GM19351 (cell line): ENCODE measurements around the gene ABHD17C.

Source experiments
- ATAC-seq: cut with Tn5 transposase; IDR thresholded peaks from one replicate; pipeline ENCODE4 v1.9.1; 2021; ENCODE audit warnings: mild to moderate bottlenecking, moderate library complexity; ENCODE audit not compliant: unreplicated experiment

ABHD17C gene

DNA sequence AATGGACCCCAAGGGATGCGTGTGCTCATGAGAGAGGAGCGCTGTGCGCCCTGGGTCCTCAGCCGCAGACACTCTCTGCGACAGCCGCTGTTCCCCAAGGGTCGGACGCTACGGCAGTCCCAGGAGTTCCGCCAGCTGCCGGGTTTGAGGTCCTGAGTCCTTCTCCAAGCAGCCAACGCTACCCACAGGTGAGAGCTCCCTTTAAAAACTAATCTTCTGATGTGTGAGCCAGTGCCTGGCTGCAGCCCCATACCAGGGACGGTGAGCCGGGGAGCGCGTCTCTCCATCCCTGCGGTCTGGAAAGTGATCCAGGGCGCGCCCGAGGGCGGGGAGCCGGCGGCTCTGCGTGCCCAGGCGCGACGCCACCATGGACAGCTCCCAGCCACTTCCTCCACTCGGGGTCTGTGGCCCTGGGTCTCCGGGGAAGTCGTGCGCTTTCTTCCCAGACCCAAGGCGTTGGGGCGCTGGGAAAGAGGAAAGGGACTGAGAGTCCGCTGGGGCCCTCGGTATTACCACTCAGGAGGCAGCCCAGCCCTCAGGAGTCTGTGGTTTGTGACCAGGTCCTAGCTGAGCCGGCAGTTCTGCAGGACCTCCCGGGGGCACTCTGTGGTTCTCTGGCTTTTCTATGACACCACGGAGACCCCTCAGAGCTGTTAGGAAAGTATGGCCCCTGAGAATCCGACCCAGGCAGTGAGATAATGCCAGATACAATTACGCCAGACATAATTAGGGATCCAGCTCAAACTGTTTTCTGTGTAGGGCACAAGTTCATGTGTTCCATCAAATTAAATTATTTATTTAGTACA lies 85.5 kb downstream of the ABHD17C start:
- no peak for ATAC-seq

GRCh38 chr15:80783260-80783659 lies 88.2 kb downstream of the ABHD17C start:
- no peak for ATAC-seq

- ATAC-seq, result no peak
Measured at GRCh38 chr15:80785335-80785734, 90.2 kb downstream of the ABHD17C start.

GRCh38 chr15:80785811-80786354 lies 90.8 kb downstream of the ABHD17C start:
- no peak for ATAC-seq

DNA sequence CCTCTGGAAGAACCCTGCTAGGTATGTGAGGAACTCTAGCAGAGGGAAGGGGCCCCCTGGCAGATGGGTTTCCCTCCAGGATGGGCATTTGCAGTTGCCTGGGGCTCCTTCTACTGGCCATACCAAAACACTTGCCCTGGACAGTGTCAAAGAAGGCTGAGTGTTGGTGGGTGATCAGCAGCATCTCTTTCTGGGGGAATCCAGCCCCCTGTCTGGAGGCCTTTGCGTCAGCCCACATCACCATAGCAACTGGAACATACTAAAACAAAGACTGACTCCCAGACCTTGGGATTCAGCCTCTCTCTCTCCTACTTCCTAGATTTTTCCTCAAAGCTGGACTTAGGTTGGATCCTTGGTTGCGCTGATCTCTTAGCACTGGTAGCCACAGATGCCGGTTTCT lies 92.2 kb downstream of the ABHD17C start:
- ATAC-seq, result no peak

DNA sequence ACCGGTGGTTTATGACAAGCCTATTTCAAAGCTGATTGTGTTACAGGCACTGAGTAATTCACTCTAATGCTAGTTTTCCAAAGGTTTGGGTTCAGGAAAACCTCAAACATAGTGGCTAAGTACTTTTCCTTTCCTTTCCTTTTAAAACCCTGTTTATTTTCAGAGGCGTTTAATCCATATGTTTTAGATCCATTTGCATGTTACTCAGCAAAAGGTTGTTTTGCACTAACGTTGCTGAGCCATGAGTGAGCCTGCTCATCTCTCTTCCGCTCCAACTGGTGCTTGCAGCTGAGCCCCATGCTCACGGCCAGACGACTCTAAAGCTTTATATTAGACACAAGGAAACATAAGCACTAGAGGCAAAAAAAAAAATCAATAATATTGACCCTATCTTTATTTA lies 93.4 kb downstream of the ABHD17C start:
- no peak for ATAC-seq

- no peak for ATAC-seq
Measured at GRCh38 chr15:80789296-80789695, 94.2 kb downstream of the ABHD17C start.

GRCh38 chr15:80789796-80790195 lies 94.7 kb downstream of the ABHD17C start:
- ATAC-seq, result no peak

- ATAC-seq, result no peak
Measured at GRCh38 chr15:80790236-80790635, 95.1 kb downstream of the ABHD17C start.

DNA sequence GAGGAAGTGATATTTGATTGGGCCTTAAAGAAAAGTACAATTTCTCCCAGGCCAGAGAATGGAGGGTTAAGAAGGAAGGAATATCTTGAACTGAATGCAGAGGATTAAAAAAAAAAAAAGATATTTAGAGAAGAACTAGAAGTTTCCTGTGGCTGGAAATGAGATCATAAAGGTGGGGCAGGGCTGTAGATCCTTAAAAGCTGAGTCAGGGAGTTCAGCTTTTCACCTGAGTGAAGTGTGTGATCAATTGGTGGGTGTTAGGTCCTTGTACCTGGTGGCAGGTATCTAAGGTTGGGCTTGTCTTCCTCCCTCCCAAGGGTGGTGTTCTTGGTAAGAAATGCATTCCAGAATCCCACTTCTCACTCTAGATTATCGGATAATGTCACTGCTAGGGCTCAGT lies 95.9 kb downstream of the ABHD17C start:
- no peak for ATAC-seq

DNA sequence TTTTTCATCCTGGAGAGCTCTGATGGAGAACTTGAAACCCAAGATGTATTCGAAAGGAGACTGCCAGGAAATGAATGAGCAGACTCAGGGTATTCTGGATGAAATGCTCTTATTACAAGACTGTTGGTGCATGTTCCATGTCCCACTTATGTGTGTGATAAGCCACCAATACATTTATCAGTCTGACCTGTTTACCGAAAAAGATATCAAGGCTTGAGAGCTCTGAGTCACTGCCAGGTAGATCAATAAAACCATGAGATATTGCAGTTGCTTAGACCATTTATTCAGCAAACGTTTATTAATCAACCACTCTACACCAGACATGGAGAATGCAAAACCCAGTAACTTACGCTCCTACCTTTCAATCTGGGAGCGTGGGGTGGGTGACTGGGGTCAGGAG lies 101.3 kb downstream of the ABHD17C start:
- ATAC-seq, result no peak

DNA sequence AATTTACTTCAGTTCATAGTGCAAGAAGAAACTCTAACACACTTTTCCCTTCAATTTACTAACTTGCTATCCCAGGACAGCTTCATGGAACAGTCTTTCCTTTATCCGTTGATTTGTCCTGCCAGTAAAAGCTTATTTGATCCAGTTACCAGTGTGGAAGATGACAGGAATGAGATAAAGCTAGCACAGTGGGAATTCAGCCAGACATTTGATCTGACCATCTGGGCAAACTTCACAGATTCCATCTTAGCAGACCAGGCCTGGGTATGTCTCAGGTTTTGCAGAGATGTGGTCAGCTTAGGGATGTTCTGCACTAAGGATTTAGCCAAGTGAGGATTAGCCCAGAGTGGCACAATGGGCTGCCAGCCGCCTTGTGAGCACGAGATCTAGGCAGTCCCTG lies 103.8 kb downstream of the ABHD17C start:
- ATAC-seq, result no peak

GRCh38 chr15:80800067-80800466 lies 105.0 kb downstream of the ABHD17C start:
- no peak for ATAC-seq

GRCh38 chr15:80801891-80802680 lies 107.0 kb downstream of the ABHD17C start:
- ATAC-seq, result no peak

GRCh38 chr15:80803580-80804525 lies 108.7 kb downstream of the ABHD17C start:
- ATAC-seq, result no peak

- no peak for ATAC-seq
Measured at GRCh38 chr15:80804970-80805495, 109.9 kb downstream of the ABHD17C start.
